ENCODE results near the gene SALL2. TPM values are rescaled to one million over a fixed set of nuclear protein-coding genes. Genes with fewer than 3 reads are reported as not detected.
"Not testable (repeated sequence)": the region's sequence is repeated elsewhere in the genome, so short reads cannot be mapped to it uniquely, and the experiment has no call there.

The SALL2 gene
- total RNA-seq = 12.8 TPM

DNA sequence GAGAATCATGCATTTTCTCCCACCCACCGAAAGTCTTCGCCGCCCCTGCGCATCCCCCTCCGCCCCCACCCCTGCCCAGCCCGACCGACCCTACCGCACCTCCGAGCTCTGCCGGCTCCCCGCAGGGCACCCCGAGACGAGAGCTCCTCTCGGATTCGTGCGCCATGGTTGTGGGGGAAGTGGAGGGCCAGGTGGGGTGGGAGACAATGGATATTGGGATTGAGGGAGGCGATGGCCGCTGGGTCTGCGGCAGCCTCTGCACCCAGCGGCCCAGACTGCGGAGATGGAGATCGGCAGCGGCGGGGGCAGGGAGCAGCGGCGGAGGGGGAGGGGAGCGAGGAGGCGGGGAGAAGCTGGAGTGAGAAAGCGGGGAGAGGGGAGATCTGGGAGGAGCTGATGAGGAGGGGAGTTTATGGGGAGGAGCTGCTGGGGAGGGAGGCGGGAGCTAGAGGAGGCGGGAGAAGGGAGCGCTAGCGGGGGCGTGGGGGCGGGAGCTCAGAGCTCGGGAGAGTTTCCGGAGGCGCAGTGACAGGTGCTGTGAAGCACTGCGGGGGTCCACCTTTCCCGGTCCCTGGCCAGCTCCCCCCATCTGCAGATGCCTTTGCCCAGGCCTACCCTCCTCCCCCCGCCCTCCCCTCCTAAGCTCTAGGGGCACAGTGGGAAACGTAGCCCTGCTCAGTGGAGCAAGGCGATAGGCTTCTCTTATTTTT lies at the start of gene SALL2:
TSS of gene SALL2 (minus strand) at position 385 of the 710 bp plus-strand sequence. CDS start at position 166, 219 bp downstream.
- peak; percentile 73 for DNase-seq (ENCODE audit: low spot score)

DNA sequence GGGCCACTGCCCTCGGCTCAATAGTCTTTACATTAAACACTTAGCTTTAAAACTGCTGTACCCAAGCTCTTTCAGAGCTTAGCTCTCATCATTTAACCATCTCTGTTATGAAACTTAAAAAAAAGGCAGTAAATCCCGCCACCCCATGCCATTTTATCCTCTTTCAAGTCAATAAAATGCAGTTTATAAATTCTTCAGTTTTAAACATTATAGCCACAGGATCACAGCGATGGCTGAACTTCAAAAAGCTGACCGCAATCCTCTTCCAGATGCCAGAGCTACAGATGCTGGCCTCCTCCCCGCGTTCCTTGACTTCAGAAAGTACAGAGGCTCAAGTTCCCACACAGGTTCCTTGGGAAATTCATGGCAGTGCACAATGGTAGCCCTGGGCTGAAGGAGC lies 49.5 kb upstream of the SALL2 start:
- DNase-seq (ENCODE audit: low spot score) = no peak

DNA sequence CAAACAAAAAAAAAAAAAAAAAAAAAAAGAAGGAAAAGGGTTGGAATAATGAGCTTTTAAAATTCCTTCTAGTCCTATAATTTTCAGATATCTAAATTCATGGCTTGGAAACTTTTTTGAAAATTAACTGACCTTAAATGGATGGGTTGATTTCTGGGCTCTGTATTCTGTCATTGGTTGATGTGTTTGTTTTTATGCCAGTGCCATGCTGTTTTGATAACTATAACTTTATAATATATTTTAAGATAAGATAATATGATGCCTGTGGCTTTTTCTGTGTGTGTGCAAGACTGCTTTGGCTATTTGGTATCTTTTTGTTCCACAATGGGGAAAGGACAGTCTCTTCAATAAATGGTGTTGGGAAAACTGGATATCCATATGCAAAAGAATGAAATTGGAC lies 46.5 kb upstream of the SALL2 start:
- no peak for DNase-seq (ENCODE audit: low spot score)

DNA sequence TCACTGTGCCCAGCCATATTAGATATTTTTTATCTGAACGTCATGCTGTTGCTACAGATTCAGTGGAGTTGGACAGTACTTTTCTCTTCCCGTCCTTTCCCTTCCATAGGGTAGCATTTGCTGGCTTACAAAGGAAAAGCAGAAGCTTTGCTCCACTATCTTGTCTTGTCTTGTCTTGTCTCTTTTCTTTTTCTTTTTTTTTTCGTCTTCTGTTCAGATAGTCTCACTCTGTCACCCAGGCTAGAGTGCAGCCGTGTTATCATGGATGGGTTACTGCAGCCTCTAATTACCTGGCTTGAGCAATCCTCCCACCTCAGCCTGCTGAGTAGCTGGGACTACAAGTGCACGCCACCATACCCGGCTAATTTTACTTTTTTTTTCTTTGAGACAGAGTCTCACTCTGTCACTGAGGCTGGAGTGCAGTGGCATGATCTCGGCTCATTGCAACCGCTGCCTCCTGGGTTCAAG lies 32.6 kb upstream of the SALL2 start:
- no peak for DNase-seq (ENCODE audit: low spot score)

DNA sequence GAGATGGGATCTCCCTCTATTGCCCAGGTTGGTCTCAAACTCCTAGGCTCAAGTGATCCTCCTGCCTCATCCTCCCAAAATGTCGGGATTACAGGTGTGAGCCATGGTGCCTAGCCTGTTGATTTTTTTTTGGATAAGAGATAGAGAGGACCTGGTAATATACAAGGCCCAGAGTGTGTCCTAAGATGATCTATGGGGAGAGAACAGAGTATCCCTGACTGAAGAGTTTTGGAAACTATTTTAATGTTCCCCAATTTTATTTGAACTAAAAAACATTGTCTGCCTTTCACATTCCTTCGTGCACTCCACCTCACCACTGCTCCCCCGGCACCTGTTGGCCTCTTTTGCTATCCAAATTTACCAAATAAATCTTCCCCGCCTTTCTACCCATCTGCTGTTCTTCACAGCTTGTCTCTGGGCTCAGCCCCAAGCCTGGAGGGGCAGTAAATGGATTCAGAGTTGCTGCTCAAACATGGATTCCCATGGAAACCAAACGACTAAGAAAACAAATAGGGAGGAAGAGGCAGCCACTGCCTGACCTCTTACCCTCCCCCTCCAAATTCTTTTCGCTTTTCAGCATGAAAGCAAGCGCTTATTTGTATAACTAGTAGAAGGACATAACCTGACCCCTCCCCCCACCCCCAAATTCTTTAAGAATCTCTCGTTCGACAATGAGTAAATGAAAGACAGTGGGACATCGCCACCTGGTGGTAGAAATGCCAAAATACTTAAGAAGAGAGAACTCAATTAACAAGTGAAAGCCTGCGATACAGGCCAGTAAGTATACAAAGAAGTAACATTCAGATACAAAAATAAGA lies 31.1 kb upstream of the SALL2 start:
- peak; percentile 84 for DNase-seq (ENCODE audit: low spot score)

DNA sequence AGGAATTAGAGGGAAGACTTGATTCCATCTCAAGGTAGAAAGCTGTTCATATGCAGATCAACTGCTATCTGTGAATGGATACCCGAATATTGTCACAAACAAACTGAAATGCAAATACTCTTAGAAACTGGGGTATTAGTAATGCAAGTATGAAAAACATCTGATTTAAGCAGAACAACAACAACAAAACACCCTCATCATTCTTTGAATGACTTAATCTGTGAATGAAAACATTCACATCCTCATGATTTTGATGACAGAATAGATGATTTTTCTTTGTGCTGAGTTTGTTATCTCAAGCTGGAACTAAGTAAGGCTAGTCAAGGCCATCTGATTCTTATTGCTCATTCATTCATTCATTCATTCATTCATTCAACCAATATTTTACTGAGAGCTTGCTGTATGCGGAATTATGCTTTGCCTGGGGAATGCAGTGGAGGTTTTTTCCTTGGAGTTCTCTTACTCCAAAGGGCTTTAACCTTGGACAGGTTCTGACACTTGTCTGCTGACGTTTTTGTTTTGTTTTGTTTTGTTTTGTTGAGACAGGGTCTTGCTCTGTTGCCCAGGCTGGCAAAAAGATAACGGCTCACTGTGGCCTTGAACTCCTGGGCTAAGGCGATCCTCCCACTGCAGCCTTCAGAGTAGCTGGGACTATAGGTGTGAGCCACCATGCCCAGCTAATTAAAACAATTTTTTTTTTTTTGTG lies 30.4 kb upstream of the SALL2 start:
- DNase-seq (ENCODE audit: low spot score) = no peak

DNA sequence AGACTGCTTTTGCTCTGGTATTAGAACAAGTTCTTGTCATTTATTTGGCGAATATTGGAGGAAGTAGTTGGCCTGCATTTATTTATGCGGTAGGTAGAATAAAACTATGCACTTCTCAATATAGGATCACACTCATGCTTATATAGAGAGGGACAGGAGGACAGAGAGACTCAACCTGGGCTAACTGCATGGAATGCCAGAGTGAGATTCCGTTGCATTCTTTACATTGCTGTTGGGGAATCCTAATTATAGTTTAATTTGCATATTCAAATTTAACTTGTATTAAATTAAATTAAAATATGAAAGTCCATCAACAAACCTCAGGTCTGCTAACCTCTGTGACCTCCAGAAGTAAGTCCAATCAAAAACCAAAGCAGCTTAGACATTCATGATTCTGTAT lies 27.1 kb upstream of the SALL2 start:
- no peak for DNase-seq (ENCODE audit: low spot score)

DNA sequence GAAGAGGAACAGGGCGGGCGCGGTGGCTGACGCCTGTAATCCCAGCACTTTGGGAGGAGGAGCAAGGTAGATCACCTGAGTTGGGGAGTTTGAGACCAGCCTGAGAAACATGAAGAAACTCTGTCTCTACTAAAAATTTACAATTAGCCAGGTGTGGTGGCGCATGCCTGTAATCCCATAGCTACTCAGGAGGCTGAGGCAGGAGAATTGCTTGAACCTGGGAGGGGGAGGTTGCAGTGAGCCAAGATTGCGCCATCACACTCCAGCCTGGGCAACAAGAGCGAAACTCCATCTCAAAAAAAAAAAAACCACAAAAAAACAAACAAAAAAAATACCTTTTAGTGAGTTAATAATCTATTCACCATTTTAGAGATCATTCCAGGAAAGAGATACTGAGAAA lies 18.4 kb upstream of the SALL2 start:
- not testable (repeated sequence) for DNase-seq (ENCODE audit: low spot score)

DNA sequence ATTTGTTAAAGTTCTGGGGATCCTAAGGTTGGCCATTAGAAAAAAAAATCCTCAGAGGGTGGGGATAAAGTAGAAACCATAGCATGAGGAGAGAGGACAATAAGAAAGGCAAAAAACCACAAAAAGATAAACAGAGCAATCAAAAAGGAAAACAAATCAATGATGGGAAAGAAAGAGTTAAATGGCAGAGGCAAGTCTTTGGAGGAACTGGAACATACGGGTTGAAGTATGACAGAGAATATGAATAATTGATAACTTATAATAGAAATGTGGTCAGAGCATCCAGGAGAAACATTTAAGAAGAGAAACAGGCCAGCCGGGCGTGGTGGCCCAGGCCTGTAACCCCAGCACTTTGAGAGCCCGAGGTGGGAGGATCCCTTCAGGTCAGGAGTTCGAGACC lies 17.8 kb upstream of the SALL2 start:
- DNase-seq (ENCODE audit: low spot score) = no peak

DNA sequence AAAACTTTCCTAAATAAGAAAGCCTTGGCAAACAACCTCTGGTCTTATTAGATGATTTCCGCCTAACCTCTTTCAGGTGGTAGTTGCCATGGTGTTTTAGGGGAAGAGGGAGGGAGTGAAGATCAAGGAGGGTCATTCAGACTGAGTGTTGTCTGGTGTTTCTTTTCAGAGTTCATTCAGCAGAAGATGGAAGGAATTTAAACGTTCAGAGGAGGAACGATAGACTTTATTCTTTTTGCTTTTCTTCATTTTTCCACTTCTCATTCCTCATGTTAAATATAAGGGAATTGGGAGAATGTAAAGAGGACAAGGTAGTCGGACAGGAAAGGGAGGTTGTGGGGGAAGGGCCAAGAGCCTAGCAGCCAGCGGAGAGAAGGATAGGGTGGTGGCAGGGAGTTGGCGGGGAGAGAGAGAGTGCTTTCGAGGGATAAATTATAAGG lies 17.4 kb upstream of the SALL2 start:
- no peak for DNase-seq (ENCODE audit: low spot score)

DNA sequence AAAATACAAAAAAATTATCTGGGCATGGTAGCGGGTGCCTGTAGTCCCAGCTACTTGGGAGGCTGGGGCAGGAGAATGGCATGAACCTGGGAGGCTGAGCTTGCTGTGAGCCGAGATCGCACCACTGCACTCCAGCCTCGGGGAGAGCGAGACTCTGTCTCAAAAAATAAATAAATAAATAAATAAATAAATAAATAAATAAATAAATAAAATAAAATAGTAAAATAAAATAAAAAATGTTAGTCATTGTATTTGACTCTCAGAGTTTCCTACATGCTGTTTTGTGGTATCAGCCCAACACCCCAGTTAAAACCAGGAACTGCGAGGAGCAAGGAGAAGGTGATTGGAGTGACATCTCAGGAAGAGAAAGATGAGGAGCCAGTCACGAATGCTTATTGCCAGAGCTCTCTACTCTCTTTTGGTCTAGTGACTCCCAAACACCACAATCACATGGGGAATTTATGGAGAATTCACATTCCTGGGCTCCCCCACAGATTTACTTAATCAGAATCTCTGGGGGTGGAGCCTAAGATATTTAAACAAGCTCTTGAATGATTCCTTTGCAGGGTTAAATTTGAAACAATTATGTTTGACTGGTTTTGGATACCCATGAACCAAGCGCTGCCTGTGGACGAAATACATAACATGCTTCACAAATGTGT lies 15.4 kb upstream of the SALL2 start:
- DNase-seq (ENCODE audit: low spot score) = no peak

DNA sequence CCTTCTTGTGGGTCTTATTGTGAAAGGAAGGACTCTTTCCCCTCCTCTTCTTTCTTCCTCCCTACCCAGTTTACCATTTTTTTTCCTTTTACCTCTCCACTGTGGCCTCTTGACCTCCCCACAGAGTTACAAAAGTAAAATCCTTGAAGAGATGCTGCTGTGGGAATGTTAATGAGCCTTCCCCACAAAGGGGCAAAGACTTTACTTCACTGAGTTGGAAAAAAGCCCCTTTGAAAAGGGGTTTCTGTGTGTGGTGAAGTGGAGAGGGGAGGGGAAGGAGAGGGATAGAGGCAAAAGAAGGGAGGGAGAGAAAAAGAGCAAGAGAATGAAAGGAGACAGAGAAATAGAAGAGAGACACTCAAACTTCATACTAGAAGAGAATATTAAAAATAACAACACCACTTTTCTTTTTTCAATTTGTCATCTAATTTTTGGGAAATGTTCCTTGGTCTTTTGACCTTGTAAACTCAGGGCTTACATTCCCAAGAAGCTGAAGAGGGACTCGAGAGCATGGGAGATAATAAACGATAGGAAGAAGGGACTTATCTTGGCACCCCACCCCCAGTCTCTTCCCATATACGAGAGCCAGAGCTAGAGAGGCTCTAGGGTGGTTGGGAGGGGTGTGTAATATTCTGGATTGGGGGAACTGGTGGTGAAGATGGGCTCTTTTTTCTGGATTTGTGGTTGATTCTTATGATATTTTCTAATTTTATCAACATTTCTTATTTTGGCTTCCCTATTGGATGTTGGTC lies 13.2 kb upstream of the SALL2 start:
- no peak for DNase-seq (ENCODE audit: low spot score)

DNA sequence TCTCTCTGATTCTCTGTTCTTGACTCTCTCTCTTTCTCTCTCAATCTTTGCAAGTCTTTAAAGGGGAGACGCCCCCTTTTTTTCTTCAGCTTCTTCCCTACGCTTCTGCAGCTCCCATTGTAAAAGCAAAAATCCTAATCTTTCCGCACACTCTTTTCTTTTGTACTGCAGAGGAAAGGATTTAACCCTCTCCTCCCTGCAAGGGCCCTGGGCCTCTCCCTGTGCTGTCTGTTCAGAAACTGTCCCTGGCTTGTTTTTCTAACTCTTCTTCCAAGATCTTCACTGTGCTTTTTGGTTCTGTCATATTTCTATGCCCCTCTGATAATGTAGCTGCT lies 10.9 kb upstream of the SALL2 start:
- no peak for DNase-seq (ENCODE audit: low spot score)

DNA sequence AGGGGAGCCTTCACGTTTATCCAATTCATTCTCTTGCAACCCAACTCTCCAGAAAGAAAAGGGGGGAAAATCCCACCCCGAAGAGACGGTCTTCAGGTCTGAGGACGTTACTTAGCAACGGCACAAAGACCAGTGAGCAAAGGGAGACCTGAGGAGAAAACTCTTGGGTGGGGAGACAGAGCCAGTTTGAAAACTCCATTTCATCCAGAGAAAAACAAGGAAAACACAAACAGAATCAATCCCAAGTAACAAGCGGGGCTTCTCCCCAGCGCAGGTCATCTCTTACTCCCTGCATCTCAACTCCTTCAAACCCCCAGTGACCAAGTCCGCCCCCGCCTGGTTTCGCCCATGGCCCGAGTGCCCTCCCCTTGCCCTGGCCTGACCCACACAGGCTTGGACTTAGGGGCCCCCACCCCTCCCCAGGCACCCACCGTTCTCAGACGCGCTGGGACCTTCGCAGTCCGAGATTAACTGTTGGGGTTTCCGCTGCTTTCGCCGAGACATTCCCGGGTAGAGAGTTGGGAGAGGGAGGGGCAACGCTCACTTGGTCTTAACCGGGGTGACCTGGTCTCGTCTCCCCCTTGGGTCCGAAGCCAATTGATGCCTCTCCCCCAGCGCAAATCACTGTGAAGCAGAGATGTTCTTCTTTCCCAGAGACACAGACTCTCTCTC lies 10.4 kb upstream of the SALL2 start:
- DNase-seq (ENCODE audit: low spot score) = no peak

DNA sequence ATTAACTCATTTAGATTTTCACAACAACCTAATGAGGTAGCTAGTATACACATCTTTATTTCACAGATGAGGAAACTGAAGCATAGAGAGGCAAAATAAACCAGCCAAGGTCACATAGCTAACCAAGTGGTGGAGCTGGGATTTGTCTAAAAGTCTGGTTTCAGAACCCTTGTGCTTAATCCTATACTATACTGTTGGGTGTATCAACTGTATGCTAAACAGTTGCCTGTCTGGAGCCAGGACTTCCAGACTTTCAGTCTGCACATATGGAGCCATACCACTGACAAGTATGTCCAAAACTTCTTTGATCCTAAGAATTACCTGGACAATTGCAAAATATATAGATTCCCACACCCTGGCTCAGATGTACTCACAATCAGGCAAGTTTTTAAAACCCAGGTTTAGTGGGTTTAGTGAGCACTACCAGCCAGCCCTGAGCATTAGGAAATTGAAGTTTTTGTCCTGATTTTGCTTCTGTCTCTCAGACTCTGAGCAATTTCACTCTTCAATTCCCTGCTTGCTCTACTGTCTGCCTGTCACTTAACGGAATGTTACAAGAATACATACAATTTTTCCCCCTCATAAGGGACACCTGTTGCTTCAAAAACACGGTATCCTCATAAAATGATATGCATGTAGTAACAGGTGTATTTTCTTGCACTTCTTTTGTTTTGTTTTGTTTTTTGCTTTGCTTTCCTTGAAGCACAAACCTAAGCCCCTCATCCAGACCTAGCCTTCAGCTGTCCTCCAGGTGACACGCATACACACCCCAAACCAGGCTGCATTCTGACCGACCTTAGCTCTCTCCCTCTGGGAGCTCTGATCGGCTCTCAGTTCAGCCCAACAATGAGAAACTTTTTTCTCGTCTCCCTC lies 9.6 kb upstream of the SALL2 start:
- DNase-seq (ENCODE audit: low spot score) = no peak

DNA sequence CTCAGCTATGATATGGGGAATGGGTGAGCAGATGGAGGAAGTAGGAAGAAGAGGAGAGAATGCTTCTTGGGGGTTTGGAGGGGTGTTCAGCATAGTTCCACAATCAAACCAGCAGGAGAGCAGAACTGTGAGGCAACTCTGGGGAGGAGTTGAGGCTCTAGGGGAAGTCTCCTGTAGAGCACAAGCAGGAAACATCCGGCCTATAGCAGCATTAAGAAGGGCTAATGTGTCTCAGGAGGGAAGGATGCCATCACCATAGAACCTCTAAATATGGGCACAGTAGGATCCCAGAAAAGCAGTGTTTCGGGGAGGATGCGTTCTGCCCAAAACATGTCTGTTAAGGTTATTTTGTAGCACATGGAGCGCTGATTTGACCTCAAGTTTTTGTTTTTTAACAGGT lies 8.4 kb upstream of the SALL2 start:
- no peak for DNase-seq (ENCODE audit: low spot score)

DNA sequence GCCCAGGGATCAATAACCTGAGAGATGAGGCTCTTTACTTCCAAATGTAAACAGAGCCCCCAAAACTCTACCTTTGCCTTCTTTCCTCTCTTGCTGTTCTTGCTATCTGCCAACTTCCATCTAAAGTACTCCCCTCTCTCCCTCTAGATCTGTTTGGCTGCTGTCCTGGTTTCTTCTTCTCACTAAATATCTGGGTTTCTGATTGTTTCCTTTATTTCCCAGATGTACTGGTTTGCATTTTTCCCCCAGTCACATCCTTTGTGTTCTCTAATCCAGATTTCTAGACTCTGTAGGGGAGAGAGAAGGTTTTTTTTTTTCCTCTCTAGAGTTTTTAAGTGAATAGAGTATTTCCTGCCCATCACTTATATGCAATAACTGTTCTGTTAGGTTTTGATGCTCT lies 7.1 kb upstream of the SALL2 start:
- DNase-seq (ENCODE audit: low spot score) = no peak

DNA sequence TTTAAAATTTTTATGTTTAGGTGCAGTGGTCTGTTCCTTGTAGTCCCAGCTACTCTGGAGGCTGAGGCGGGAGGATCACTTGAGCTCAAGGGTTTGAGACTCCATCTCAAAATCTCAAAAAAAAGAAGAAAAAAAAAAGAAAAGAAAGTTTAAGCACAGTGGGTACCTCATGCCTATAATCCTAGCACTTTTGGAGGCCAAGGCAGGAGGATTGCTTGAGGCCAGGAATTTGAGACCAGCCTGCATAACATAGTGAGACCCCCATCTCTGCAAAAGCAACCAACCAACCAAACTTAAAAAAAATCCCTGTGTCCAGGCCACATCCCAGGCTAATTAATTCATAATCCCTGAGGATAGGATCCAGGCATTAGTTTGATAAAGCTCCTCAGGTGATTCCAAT lies 3.4 kb upstream of the SALL2 start:
- no peak for DNase-seq (ENCODE audit: low spot score)

DNA sequence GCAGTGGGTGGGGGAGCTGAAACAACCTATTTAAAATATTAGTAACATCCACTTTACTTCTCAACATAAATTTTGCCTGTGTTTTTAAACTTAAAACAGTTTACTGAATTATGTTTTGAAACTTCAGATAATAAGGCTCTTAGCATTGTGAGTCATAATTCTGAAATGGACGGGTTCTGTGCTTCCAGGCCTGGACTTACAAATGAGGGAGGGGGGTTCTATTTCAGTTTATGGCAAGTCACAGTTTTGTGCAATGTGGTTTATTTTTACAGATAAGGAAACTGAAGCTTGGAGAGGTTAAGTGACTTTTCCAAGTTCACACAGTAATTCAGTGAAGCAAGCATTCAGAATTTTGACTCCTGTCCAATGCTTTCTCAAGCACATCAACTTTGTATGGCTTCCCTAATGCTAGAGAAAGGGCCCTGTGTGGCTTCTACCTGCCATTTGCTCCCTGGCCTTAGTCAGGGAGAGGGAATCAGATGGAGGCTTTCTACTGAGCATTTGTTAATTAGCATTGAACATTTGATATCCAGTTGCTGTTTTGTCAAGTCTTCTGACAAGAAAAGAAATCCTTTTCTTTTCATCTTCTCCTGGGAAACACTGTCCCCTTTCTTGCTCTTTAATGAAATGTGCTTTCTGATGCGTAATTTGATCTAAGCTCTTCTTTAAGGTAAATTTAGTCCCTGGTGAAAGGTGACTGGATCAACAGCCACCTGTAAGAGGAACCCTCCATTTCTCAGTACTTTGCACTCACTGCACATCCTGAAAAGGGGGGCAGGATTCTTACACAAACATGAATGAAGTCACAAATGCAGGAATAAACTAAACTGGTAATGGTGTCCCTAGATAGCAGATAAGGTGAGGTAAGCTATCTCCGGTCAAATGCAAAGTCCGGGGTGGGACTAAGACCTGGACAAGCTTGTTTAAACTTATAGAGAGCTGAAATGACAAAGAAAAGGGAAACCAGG lies 2.5 kb upstream of the SALL2 start:
- no peak for DNase-seq (ENCODE audit: low spot score)

Data from ureter (tissue), 1 donor.